HL-60 (cell line): ENCODE data around the gene GBX1.

Source experiments
- POLR2AphosphoS5 ChIP-seq: IDR thresholded peaks from 2 replicates; pipeline ENCODE4 v1.6.1; 2012; ENCODE audit warnings: low read depth
- SPI1 ChIP-seq: IDR thresholded peaks from 2 replicates; pipeline ENCODE4 v1.6.1; 2012; ENCODE audit warnings: low read depth, mild to moderate bottlenecking, borderline replicate concordance
- TF ChIP-seq, protein P1 (sequence below): IDR thresholded peaks from one replicate; pipeline ENCODE4 v1.5.1; 2011; ENCODE audit warnings: low read length, control low read depth, inconsistent platforms; ENCODE audit not compliant: insufficient read depth

DNA sequence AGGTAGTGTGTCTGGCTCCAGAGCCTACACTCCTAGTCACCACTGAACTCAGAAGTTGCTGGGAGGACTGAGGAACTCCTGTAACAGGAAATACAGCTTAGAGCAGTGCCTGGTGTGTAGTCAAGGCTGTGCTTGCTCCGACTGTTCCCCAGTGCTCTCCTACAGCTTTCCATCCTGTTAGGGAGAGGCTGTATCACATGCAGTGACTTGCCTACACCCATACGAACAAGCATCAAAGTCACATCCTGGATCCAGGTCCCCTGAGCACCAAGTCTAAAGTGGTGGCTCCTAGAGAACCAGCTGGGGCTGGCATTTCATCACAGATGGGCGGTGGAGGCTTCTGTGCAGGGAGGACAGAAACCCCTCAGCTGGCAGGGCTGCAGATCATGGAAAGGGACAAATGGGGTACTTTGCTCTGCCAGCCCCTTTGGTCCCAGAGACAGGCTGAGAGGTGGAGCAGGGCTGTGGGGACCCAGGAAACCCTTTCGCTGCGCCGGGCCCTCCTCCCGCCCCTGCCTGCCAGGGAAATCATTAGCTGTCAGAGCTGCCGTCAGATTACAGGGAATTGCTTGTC is 11.9 kb upstream of the GBX1 start:
- no peak for TF ChIP-seq POLR2AphosphoS5
- TF ChIP-seq, protein P1, sequence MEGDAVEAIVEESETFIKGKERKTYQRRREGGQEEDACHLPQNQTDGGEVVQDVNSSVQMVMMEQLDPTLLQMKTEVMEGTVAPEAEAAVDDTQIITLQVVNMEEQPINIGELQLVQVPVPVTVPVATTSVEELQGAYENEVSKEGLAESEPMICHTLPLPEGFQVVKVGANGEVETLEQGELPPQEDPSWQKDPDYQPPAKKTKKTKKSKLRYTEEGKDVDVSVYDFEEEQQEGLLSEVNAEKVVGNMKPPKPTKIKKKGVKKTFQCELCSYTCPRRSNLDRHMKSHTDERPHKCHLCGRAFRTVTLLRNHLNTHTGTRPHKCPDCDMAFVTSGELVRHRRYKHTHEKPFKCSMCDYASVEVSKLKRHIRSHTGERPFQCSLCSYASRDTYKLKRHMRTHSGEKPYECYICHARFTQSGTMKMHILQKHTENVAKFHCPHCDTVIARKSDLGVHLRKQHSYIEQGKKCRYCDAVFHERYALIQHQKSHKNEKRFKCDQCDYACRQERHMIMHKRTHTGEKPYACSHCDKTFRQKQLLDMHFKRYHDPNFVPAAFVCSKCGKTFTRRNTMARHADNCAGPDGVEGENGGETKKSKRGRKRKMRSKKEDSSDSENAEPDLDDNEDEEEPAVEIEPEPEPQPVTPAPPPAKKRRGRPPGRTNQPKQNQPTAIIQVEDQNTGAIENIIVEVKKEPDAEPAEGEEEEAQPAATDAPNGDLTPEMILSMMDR: no peak
- no peak for TF ChIP-seq SPI1
